GM20000 (cell line): ENCODE data around the gene TSEN2.

Source experiments
- DNase-seq: peaks from one replicate; pipeline ENCODE4 v3.0.0; 2012; ENCODE audit warnings: low spot score
- TF ChIP-seq, protein P1 (sequence below): IDR thresholded peaks from 2 replicates; pipeline ENCODE4 v1.5.1; 2012; ENCODE audit warnings: mild to moderate bottlenecking, control low read depth; ENCODE audit errors: extremely low read depth, missing control alignments

Gene TSEN2

DNA sequence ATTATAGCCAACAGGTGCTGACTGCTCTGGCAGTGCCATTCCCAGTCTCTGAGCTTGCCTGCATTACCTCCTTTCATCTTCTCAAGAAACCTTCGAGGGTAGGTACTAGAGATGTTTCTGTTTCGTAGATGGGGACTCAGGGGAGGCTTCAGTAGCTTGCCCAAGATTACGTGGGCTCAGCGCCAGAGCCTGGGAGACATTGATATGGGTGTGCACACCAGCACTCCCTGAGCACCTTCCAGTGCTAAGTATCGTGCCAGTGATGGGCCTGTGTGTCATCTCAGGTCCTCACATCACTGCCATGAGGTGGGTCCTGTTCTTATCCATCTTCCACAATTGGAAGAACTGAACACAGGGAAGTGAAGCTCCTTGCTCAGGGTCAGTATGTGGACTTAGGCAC lies 15.2 kb downstream of the TSEN2 start:
- TF ChIP-seq, protein P1, sequence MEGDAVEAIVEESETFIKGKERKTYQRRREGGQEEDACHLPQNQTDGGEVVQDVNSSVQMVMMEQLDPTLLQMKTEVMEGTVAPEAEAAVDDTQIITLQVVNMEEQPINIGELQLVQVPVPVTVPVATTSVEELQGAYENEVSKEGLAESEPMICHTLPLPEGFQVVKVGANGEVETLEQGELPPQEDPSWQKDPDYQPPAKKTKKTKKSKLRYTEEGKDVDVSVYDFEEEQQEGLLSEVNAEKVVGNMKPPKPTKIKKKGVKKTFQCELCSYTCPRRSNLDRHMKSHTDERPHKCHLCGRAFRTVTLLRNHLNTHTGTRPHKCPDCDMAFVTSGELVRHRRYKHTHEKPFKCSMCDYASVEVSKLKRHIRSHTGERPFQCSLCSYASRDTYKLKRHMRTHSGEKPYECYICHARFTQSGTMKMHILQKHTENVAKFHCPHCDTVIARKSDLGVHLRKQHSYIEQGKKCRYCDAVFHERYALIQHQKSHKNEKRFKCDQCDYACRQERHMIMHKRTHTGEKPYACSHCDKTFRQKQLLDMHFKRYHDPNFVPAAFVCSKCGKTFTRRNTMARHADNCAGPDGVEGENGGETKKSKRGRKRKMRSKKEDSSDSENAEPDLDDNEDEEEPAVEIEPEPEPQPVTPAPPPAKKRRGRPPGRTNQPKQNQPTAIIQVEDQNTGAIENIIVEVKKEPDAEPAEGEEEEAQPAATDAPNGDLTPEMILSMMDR: no peak
- DNase-seq: no peak

DNA sequence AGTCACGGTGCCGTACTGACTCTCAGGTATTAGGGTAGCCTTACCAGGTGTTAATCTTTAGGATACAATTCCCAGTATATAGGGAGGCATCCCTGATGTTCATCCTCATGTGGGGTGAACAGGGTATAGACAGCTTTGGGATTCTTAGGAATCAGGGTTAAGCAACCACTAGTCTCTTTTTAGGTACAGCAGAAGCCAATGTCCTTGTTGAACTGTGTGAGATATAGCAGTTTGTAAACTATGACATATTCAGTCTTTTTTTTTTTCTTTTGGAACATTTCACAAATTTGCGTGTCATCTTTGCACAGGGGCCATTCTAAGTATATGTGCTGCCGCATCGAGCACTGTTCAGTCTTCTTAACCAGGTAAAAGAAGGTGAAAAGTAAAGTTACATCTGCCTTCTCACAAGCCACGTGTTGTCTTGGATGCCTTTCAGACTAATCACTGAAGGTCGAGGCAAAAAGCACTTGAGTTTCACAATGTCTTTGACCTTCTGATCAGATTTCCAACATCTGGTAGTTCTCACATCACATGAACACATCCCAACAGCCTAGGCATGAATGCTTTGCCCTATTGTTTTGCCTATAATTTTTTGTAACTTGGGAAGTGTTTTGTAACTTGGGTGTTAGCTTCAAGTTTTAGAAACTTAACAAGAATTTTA lies 17.2 kb downstream of the TSEN2 start:
- TF ChIP-seq, protein P1: no peak
- no peak for DNase-seq

DNA sequence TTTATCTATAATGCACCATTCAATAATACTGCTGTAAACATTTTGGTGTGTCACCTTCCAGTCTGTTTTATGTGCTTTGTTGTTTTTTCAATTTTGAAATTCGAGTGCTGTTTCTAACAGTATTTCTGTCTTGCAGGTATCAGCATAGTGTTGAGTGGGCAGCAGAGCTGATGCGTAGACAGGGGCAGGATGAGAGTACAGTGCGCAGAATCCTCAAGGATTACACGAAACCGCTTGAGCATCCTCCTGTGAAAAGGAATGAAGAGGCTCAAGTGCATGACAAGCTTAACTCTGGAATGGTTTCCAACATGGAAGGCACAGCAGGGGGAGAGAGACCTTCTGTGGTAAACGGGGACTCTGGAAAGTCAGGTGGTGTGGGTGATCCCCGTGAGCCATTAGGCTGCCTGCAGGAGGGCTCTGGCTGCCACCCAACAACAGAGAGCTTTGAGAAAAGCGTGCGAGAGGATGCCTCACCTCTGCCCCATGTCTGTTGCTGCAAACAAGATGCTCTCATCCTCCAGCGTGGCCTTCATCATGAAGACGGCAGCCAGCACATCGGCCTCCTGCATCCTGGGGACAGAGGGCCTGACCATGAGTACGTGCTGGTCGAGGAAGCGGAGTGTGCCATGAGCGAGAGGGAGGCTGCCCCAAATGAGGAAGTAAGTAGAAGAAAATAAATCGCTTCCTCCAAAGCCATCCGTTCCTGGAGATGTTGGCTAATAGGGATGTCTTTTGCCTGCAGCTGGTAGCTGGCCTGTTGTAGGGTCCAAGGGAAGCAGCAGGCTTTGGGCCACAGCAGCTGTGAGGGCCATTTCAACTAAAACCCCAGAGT lies 19.1 kb downstream of the TSEN2 start:
- DNase-seq: no peak

DNA sequence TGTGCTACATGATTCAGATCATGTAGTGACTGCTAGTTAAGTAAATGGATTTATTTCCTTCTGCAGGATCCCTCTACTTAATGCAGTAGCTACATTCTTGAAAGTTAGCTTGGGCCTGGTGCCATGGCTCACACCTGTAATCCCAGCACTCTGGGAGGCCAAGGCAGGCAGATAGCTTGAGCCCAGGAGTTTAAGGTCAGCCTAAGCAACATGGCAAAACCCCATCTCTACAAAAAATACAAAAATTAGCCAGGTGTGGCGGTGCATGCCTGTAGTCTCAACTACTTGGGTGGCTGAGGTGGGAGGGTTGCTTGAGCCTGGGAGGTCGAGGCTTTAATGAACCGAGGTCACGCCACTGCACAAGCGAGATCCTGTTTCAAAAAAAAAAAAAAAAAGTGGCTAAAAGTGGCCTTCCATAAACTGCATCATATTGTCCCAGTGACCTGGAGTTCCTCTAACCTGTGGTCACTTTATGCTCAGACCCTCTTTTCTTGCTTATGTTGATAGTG lies 22.0 kb downstream of the TSEN2 start:
- TF ChIP-seq, protein P1: no peak
- no peak for DNase-seq

More for the DNA sequence above, 19.1 kb downstream of the TSEN2 start:
- TF ChIP-seq, protein P1: no peak

DNA sequence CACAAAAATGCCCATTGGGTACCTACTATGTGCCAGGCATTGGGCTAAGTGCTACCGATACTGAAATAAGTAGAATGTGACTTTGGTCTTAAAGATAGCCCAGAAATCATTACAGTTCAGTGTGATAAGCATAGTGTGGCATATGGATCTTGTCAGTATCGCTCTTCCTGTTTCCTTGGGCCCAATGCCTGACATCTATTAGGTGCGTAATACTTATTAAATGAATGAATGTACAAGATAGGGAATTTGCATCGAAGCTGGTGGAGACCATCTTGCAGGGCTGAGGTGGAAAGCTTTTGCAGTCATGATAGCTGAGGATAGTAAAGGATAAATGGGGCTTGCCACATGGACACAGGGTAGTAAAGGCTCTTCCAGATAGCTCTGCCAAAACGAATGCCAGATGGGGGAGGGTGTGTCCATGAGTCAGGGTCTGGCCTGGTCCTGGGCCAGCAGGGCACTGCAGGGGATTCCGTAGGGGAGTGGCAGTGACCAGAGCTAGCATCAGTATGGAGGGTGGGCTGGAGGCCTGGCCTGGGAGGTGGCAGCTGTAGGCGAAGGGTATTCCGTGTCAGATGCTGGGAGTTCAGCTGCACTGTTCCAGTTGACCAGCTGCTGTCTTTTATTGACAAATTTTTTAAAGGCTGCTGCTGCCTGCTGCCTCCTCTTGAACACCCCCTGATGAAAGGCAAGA lies 23.5 kb downstream of the TSEN2 start:
- no peak for DNase-seq
- TF ChIP-seq, protein P1: no peak

DNA sequence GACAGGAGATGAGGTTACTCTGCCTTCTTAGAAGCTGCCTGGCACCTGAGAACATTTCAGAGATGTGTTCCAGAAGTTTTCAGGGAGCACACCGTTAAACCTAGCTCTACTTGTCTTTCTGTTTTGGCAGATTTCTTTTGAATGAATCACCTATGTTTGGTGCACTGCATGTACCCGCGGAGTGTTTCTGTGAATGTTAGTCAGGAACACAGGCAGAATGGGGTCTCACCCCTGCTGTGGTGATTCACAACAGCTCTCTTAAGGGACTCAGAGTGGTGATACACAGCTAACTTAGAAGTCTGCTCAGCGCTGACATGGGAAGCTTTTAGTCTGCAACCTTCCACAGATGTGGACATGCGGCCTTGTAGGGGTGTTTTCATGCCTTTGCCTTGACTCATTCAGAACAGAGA lies 24.0 kb downstream of the TSEN2 start:
- TF ChIP-seq, protein P1: no peak
- DNase-seq: no peak
